NCI-H2107 treated with DMSO at 0.1 percent for 48 hours (cell line): ENCODE results near the gene TBC1D3I.
"Not testable (repeated sequence)": the region's sequence is repeated elsewhere in the genome, so short reads cannot be mapped to it uniquely, and the experiment has no call there.

Experiments used
- DNase-seq: peaks from one replicate; lab custom pipeline; 2025; ENCODE audit not compliant: unreplicated experiment; lab: John Stamatoyannopoulos, UW

TBC1D3I gene

DNA sequence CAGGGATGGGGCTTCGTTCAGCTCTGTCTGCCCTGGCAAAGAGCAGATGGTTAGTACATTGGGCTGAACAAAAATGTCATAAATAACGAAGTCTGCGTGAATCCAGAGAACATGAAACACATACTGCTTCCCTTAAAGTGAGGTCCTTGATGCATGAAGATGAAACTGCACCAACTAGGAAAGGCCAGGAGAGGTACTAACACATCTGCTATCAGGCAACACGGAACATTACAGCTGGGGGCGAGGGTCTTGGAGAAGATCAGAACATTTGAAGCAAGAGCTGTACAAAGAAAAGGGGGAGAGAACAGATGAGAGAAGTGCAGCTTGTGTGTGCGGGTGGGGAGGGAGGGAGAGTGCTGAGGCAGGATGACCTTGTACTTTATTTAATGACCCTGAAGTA is 57.0 kb downstream of the TBC1D3I start:
- not testable (repeated sequence) for DNase-seq

DNA sequence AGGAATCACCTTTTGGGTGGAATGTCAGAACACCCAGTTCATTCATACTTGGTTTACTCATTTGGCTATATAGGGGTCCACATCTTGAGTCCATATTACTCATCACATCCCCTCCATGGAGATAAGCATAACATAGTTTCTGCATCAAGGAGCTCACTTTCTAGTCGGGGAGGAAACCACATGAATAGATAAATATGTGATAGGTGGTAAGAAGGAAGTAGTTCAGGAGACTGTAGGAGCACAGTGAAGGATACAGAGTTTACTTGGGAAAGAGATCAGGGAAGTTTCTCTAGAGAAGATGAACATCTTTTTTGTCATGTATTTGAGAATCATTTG is 57.9 kb downstream of the TBC1D3I start:
- DNase-seq: not testable (repeated sequence)

- no peak for DNase-seq
These were observed 58.5 kb downstream of the TBC1D3I start for GRCh38 chr17:36205637-36206485.

- no peak for DNase-seq
These were observed 59.5 kb downstream of the TBC1D3I start for GRCh38 chr17:36204724-36205500.
